Measurements from ENCODE around the gene C10orf95. TPM values are rescaled to one million over a fixed set of nuclear protein-coding genes. Genes with fewer than 3 reads are reported as not detected.

Gene C10orf95
- total and polyA plus RNA-seq, 10 of the 15 experiments (the other 5 are each of a cell fraction or from before 2014, with no cell fraction given): 0.06 to 1.1 (median 0.31) TPM

DNA sequence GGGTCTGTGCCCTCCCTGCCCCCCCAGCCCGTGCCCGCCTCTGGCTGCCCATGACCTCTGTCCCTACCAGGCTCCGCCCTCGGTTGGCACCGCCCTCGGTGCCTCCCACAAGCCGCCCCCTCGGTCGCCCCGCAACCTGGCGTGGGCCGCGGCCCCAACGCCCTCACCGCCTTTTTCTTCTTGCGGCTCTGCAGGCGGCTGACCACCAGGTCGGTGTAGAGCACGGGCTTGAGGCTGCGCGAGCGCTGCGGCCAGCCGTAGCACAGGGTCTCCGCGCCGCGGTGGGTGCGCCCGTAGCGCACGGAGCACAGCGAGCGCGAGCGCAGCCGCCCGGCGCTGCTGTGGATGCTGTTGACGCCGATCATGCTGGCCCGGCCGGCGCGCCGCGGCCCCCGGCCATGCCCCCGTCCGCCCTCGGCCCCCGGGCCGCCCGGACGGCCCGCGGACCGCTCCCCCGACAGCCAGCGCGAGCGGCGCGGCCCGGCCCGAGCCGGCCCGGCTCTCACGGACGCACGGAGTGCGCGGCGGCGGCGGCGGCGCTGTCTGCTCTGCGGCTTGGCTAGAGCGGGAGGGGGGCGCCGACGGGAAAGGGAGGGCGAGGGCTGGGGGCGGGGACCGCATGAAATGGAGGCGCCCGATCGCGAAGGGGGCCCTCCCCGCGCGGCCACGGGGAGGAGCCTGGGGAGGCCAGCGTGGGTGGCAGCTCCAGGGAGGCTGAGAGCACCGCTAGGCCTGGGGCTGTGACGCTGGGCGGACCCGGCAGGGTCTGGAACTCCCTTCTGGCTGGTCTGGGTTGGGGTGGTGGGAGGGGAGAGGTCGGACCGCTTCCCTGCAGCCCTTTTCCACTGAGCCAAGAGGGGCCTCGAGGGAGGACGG lies 42.4 kb downstream of the C10orf95 start:
- intact Hi-C loops (cut with micrococcal nuclease; ENCODE audit: unreplicated experiment) (no loop called here), in situ Hi-C loops (cut with MboI) (loop anchor here (5.0 kb wide), 1 partner anchor 182 kb away; the partner anchor contains the start of gene ELOVL3)
- ATAC-seq: 0 out of 3 replicates have a peak, but pooled peaks have one; percentile 8
- BruUV-seq (replicated peaks): no TSS peak
- Histone ChIP-seq H3K4me2 (ENCODE audit: control insufficient read depth, insufficient read depth) (peak overlapping the region; percentile 64; the same call in 1 of the 2 replicates), H3K27me3 (replicated peaks in 1 of 2; ENCODE audit: control insufficient read depth in 2 of 2, insufficient read depth in 2 of 2, low read length in 1 of 2) (peaks cover 17 to 21% of the 10 kb centered on the region in 2 experiments), H3K27ac (ENCODE audit: control insufficient read depth, insufficient read depth) (no peak overlapping the region), H3K4me1 (ENCODE audit: control insufficient read depth, insufficient read depth, low read length) (peaks cover 9% of the 10 kb centered on the region), H3K79me2 (ENCODE audit: control insufficient read depth, insufficient read depth, low read length) (no peaks in the 10 kb centered on the region), H4K20me1 (ENCODE audit: control insufficient read depth, insufficient read depth) (peaks cover 5% of the 10 kb centered on the region; the same call in 1 of the 2 replicates), H3K9me3 (replicated peaks; ENCODE audit: control insufficient read depth, insufficient read depth, low read length) (no peaks in the 10 kb centered on the region), H2AFZ (ENCODE audit: control insufficient read depth, low read depth, low read length) (no peak overlapping the region), H3K36me3 (ENCODE audit: control insufficient read depth in 2 of 2, insufficient read depth in 2 of 2, low read length in 1 of 2) (no peaks in the 10 kb centered on the region), H3K9ac (ENCODE audit: control insufficient read depth, insufficient read depth, low read length) (no peak overlapping the region), H3K4me3 (peak overlapping the region; percentile 22; the same call in 1 of the 2 replicates)
- WGBS (ENCODE audit: insufficient coverage, insufficient replicate concordance, low lambda C conversion rate, missing lambda C conversion rate): 3% methylated on average over 59 of the region's 103 CpGs
- RAD21 ChIA-PET (ENCODE audit: unreplicated experiment): interaction anchor here (0.9 kb wide), 1 partner anchor 179 kb away, joined by 3 read pairs; no protein-coding TSS in a partner anchor
- CTCF ChIA-PET: interaction anchor here (1.2 to 1.7 kb wide), 2 partner anchors 10 to 180 kb away, joined by 4 to 7 read pairs; no protein-coding TSS in a partner anchor
- no peak for DNase-seq (ENCODE audit: low read depth, low spot score)
- SMC1A ChIA-PET (ENCODE audit: uncharacterized antibody, unreplicated experiment): interaction anchor here (1.0 to 1.2 kb wide), 2 partner anchors 11 kb away, joined by 3 read pairs; no protein-coding TSS in a partner anchor
- no peak for FAIRE-seq
- POLR2A ChIA-PET: interaction anchor here (1.2 kb wide), 1 partner anchor 14 kb away, joined by 4 read pairs; no protein-coding TSS in a partner anchor
- TF ChIP-seq, protein P1, sequence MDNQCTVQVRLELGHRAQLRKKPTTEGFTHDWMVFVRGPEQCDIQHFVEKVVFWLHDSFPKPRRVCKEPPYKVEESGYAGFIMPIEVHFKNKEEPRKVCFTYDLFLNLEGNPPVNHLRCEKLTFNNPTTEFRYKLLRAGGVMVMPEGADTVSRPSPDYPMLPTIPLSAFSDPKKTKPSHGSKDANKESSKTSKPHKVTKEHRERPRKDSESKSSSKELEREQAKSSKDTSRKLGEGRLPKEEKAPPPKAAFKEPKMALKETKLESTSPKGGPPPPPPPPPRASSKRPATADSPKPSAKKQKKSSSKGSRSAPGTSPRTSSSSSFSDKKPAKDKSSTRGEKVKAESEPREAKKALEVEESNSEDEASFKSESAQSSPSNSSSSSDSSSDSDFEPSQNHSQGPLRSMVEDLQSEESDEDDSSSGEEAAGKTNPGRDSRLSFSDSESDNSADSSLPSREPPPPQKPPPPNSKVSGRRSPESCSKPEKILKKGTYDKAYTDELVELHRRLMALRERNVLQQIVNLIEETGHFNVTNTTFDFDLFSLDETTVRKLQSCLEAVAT (IDR thresholded peaks at IDR 0.05): no peak
- no peak for TF ChIP-seq CREB1 (IDR thresholded peaks at IDR 0.05; ENCODE audit: low read depth)
- TF ChIP-seq ETV6 (conservative IDR thresholded peaks at IDR 0.05 in 1 of 2, IDR thresholded peaks at IDR 0.05 in 1 of 2; ENCODE audit: borderline replicate concordance in 1 of 2, low read depth in 1 of 2): no peak
- TF ChIP-seq EGR1 (IDR thresholded peaks at IDR 0.05; ENCODE audit: borderline replicate concordance in 1 of 2, low read depth in 2 of 2, low read length in 2 of 2): peak in 1 of 2 experiments; percentile 75; a peak in 2 of 3 replicates
- TF ChIP-seq TAF1 (IDR thresholded peaks at IDR 0.05; ENCODE audit: borderline replicate concordance, low read depth, low read length): 0 out of 2 replicates have a peak, but pooled peaks have one; percentile 17
- peak; percentile 12 for TF ChIP-seq HDAC6 (IDR thresholded peaks at IDR 0.05; ENCODE audit: unreplicated experiment)
- TF ChIP-seq POLR2A (IDR thresholded peaks at IDR 0.05; ENCODE audit: low read depth, low read length): peak; percentile 50; the same call in 1 of the 2 replicates
